ENCODE data around the gene FAM81A. TPM values are rescaled to one million over a fixed set of nuclear protein-coding genes. Genes with fewer than 3 reads are reported as not detected.

The FAM81A gene
- total RNA-seq, 4 donors from 2014 or later, result 1.6 to 2.8 TPM; not detected in 2

DNA sequence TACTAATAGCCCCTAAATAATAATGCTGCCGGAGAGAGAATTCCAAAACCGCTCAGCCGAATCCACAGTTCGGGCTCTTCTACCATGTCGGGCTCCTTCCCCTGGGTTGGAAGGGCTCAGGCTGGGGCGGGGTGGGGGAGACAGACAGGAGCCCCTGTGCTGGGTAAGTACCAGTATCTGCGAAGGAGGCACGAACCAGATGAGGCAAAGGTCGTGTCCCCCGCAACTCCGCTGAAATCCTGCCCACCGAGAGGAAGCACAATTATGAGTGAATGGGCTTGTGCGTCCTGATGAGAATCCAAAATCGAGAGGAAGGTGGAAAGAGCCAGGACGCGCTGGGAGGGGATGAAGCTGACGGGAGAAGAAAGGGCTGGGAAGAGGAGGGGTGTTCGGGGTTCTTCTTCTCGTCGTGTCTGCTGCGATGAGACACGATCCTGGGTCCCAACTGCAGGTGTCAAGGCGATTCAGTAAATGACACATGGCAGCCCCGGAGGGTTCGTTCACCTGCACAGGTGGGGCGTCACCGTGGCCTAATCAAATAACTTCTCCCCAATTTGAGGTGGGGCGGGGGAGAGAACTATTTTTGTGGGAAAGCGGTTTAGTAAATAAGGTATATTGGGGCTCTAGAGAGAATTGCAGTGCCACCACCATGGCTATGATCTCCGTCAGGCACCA lies 707 bp upstream of the FAM81A start:
- TF ChIP-seq POLR2A (IDR thresholded peaks at IDR 0.05), result no peak
- TF ChIP-seq, protein P1, sequence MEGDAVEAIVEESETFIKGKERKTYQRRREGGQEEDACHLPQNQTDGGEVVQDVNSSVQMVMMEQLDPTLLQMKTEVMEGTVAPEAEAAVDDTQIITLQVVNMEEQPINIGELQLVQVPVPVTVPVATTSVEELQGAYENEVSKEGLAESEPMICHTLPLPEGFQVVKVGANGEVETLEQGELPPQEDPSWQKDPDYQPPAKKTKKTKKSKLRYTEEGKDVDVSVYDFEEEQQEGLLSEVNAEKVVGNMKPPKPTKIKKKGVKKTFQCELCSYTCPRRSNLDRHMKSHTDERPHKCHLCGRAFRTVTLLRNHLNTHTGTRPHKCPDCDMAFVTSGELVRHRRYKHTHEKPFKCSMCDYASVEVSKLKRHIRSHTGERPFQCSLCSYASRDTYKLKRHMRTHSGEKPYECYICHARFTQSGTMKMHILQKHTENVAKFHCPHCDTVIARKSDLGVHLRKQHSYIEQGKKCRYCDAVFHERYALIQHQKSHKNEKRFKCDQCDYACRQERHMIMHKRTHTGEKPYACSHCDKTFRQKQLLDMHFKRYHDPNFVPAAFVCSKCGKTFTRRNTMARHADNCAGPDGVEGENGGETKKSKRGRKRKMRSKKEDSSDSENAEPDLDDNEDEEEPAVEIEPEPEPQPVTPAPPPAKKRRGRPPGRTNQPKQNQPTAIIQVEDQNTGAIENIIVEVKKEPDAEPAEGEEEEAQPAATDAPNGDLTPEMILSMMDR (IDR thresholded peaks at IDR 0.05), result no peak
- 2 to 5% methylated on average over 26 to 27 of the region's 30 CpGs for WGBS, 2 donors
- no peak for DNase-seq

GRCh38 chr15:59438625-59439290 lies 772 bp downstream of the FAM81A start:
- Histone ChIP-seq H3K9me3 (no peaks in the 10 kb centered on the region), H3K36me3 (no peaks in the 10 kb centered on the region), H3K4me3 (peak overlapping the region; percentile 39 to 71 (median 49)), H3K27me3 (peaks cover 0 to 40% (median 0%) of the 10 kb centered on the region in 4 donors), H3K4me1 (peaks cover 12 to 22% (median 13%) of the 10 kb centered on the region in 3 donors), H3K27ac (no peak overlapping the region)
- intact Hi-C loops (cut with DNase I), result no loop called here
- no peak for DNase-seq
- TF ChIP-seq, protein P1 (IDR thresholded peaks at IDR 0.05), result no peak
- no peak for TF ChIP-seq POLR2A (IDR thresholded peaks at IDR 0.05)
- 37 to 43% methylated on average over 22 of the region's 22 CpGs for WGBS, 2 donors

More for the DNA sequence above, 707 bp upstream of the FAM81A start:
- Histone ChIP-seq H3K4me1 (peaks cover 12 to 22% (median 13%) of the 10 kb centered on the region in 3 donors), H3K27ac (peak overlapping the region in 3 of 4 donors; percentile 4 to 29 (median 21)), H3K27me3 (peaks cover 0 to 43% (median 0%) of the 10 kb centered on the region in 4 donors), H3K9me3 (no peaks in the 10 kb centered on the region), H3K4me3 (peak overlapping the region; percentile 26 to 71 (median 49)), H3K36me3 (no peaks in the 10 kb centered on the region)
- intact Hi-C loops (cut with DNase I), result no loop called here

- DNase-seq, result no peak
- peaks cover 12 to 22% (median 13%) of the 10 kb centered on the region in 3 donors for H3K4me1 ChIP-seq
Observed at GRCh38 chr15:59439576-59439975, 1.6 kb downstream of the FAM81A start.

GRCh38 chr15:59443341-59444072 lies 5.5 kb downstream of the FAM81A start:
- intact Hi-C loops (cut with DNase I), result no loop called here
- H3K4me3 ChIP-seq, result no peak overlapping the region
- peaks cover 0 to 6% (median 3%) of the 10 kb centered on the region in 3 donors for H3K4me1 ChIP-seq
- 69 to 82% methylated on average over 8 of the region's 8 CpGs for WGBS, 2 donors
- no peak overlapping the region for H3K27ac ChIP-seq
- no peaks in the 10 kb centered on the region for H3K9me3 ChIP-seq
- no peak for TF ChIP-seq POLR2A (IDR thresholded peaks at IDR 0.05)
- TF ChIP-seq, protein P1 (IDR thresholded peaks at IDR 0.05), result no peak
- H3K27me3 ChIP-seq, result peaks cover 0 to 2% (median 0%) of the 10 kb centered on the region in 4 donors
- DNase-seq, result no peak
- H3K36me3 ChIP-seq, result no peaks in the 10 kb centered on the region

More at GRCh38 chr15:59439576-59439975, 1.6 kb downstream of the FAM81A start:
- no peaks in the 10 kb centered on the region for H3K36me3 ChIP-seq
- WGBS, 2 donors, result 71 to 79% methylated on average over 6 to 7 of the region's 7 CpGs
- TF ChIP-seq, protein P1 (IDR thresholded peaks at IDR 0.05), result no peak
- TF ChIP-seq POLR2A (IDR thresholded peaks at IDR 0.05), result no peak
- H3K9me3 ChIP-seq, result no peaks in the 10 kb centered on the region
- H3K27me3 ChIP-seq, result peaks cover 0 to 37% (median 0%) of the 10 kb centered on the region in 4 donors
- intact Hi-C loops (cut with DNase I), result no loop called here
- H3K4me3 ChIP-seq, result no peak overlapping the region
- H3K27ac ChIP-seq, result no peak overlapping the region
